ENCODE results near the gene SPAG9. TPM values are rescaled to one million over a fixed set of nuclear protein-coding genes. Genes with fewer than 3 reads are reported as not detected.

Gene SPAG9
- total RNA-seq, 2 donors from 2014 or later, result 50.4 to 127 TPM

GRCh38 chr17:51052235-51052634, 68.4 kb downstream of the SPAG9 start:
- no peak overlapping the region for H3K4me3 Mint-ChIP-seq
- H3K27ac Mint-ChIP-seq, result no peak overlapping the region
- no peak for ATAC-seq (replicated peaks)
- H3K27me3 Mint-ChIP-seq, result no peaks in the 10 kb centered on the region
- peaks cover 10% of the 10 kb centered on the region for H3K4me1 Mint-ChIP-seq
- no peaks in the 10 kb centered on the region for H3K9me3 Mint-ChIP-seq
- peaks cover 27% of the 10 kb centered on the region for H3K36me3 Mint-ChIP-seq (ENCODE audit: low read depth)

DNA sequence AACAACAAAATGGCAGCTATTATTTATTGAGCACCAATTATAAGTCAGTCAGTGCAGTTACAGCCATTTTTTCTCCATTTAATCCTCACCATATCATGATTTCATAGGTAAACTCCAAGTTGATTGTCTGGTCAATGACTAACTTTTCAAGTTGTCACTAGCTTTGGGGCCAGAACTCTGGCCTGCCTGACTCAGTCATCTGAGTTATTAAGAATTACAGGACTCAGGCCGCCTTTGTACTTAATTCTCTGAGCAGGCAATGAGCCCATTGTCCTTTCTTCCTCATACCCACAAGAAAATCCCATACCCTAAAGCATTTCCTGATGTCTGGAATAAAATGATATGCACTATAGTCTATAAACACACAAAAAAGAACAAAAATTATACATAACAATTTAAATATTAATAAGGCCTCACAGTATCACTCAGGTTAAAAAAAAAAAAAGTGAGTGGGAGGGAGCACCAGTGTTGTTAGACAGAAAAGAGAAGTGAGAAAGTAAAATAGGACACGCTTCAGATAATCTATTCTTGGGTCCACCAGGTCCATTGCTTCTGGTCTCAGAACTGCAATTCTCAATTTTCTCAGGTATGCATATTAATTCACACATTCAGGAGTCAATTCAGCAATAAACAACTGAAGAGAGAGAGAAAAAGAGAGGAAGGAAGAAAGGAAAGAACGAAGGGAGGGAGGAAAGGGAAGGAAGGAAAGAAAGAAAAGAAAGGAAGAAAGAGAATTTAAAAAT, 70.2 kb downstream of the SPAG9 start:
- Mint-ChIP-seq H3K4me1 (peaks cover 5% of the 10 kb centered on the region), H3K9me3 (no peaks in the 10 kb centered on the region), H3K4me3 (no peak overlapping the region), H3K36me3 (ENCODE audit: low read depth) (peaks cover 19% of the 10 kb centered on the region), H3K27me3 (no peaks in the 10 kb centered on the region), H3K27ac (no peak overlapping the region)
- ATAC-seq (replicated peaks), result no peak

- Mint-ChIP-seq H3K27me3 (no peaks in the 10 kb centered on the region), H3K36me3 (ENCODE audit: low read depth) (peaks cover 24% of the 10 kb centered on the region), H3K27ac (no peak overlapping the region), H3K9me3 (no peaks in the 10 kb centered on the region), H3K4me3 (no peak overlapping the region), H3K4me1 (peaks cover 5% of the 10 kb centered on the region)
- no peak for ATAC-seq (replicated peaks)
Observed at GRCh38 chr17:51046514-51047384, 73.9 kb downstream of the SPAG9 start.

- no peaks in the 10 kb centered on the region for H3K9me3 Mint-ChIP-seq
- peaks cover 30% of the 10 kb centered on the region for H3K36me3 Mint-ChIP-seq (ENCODE audit: low read depth)
- no peak overlapping the region for H3K27ac Mint-ChIP-seq
- no peak overlapping the region for H3K4me3 Mint-ChIP-seq
- peaks cover 5% of the 10 kb centered on the region for H3K4me1 Mint-ChIP-seq
- ATAC-seq (replicated peaks), result no peak
- H3K27me3 Mint-ChIP-seq, result no peaks in the 10 kb centered on the region
Observed at GRCh38 chr17:51046046-51046445, 74.6 kb downstream of the SPAG9 start.

- ATAC-seq (replicated peaks), result no peak
- Mint-ChIP-seq H3K36me3 (ENCODE audit: low read depth) (peaks cover 27% of the 10 kb centered on the region), H3K4me3 (no peak overlapping the region), H3K9me3 (no peaks in the 10 kb centered on the region), H3K27ac (no peak overlapping the region), H3K4me1 (peaks cover 2% of the 10 kb centered on the region), H3K27me3 (no peaks in the 10 kb centered on the region)
Observed at GRCh38 chr17:51045621-51046020, 75.0 kb downstream of the SPAG9 start.

- H3K9me3 Mint-ChIP-seq, result no peaks in the 10 kb centered on the region
- no peak for ATAC-seq (replicated peaks)
- no peaks in the 10 kb centered on the region for H3K27me3 Mint-ChIP-seq
- H3K4me3 Mint-ChIP-seq, result no peak overlapping the region
- H3K27ac Mint-ChIP-seq, result no peak overlapping the region
- H3K36me3 Mint-ChIP-seq (ENCODE audit: low read depth), result peaks cover 31% of the 10 kb centered on the region
- H3K4me1 Mint-ChIP-seq, result no peaks in the 10 kb centered on the region
Observed at GRCh38 chr17:51044976-51045375, 75.7 kb downstream of the SPAG9 start.

- Mint-ChIP-seq H3K4me1 (peaks cover 13% of the 10 kb centered on the region), H3K27ac (peak overlapping the region; percentile 5), H3K4me3 (no peak overlapping the region), H3K9me3 (no peaks in the 10 kb centered on the region), H3K27me3 (no peaks in the 10 kb centered on the region), H3K36me3 (ENCODE audit: low read depth) (peaks cover 76% of the 10 kb centered on the region)
- ATAC-seq (replicated peaks), result no peak
Observed at GRCh38 chr17:51036084-51036483, 84.6 kb downstream of the SPAG9 start.

GRCh38 chr17:51035431-51035830, 85.2 kb downstream of the SPAG9 start:
- H3K27ac Mint-ChIP-seq, result peak overlapping the region; percentile 5
- ATAC-seq (replicated peaks), result peak; percentile 21

DNA sequence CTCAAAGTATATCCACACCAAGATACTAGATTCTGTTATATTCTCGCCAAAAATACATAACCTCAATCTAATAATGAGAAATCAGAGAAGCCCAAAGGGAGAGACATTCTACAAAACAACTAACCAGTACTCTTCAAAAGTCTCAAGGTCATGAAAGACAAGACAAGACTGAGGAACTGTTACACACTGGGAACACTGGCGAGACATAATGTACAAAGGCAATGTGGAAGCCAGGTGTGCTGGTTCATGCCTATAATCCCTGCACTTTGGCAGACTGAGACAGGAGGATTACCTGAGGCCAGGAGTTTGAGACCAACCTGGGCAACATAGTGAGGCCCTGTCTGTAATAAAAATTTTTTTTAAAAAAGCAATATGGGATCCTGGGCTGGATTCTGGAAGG, 85.9 kb downstream of the SPAG9 start:
- peaks cover 22% of the 10 kb centered on the region for H3K4me1 Mint-ChIP-seq
- peak overlapping the region; percentile 49 for H3K27ac Mint-ChIP-seq
- ATAC-seq (replicated peaks), result no peak
- no peaks in the 10 kb centered on the region for H3K27me3 Mint-ChIP-seq
- H3K9me3 Mint-ChIP-seq, result no peaks in the 10 kb centered on the region
- no peak overlapping the region for H3K4me3 Mint-ChIP-seq
- peaks cover 77% of the 10 kb centered on the region for H3K36me3 Mint-ChIP-seq (ENCODE audit: low read depth)

More at GRCh38 chr17:51035431-51035830, 85.2 kb downstream of the SPAG9 start:
- Mint-ChIP-seq H3K27me3 (no peaks in the 10 kb centered on the region), H3K4me3 (no peak overlapping the region), H3K36me3 (ENCODE audit: low read depth) (peaks cover 81% of the 10 kb centered on the region), H3K9me3 (no peaks in the 10 kb centered on the region), H3K4me1 (peaks cover 16% of the 10 kb centered on the region)

- Mint-ChIP-seq H3K27me3 (no peaks in the 10 kb centered on the region), H3K4me3 (no peak overlapping the region), H3K9me3 (no peaks in the 10 kb centered on the region), H3K36me3 (ENCODE audit: low read depth) (peaks cover 68% of the 10 kb centered on the region), H3K4me1 (peaks cover 32% of the 10 kb centered on the region), H3K27ac (no peak overlapping the region)
- peak; percentile 31 for ATAC-seq (replicated peaks)
Observed at GRCh38 chr17:51032850-51033249, 87.8 kb downstream of the SPAG9 start.

GRCh38 chr17:51029568-51030463, 90.9 kb downstream of the SPAG9 start:
- Mint-ChIP-seq H3K27ac (peak overlapping the region; percentile 84), H3K4me1 (peaks cover 19% of the 10 kb centered on the region), H3K36me3 (ENCODE audit: low read depth) (peaks cover 54% of the 10 kb centered on the region), H3K27me3 (no peaks in the 10 kb centered on the region), H3K4me3 (peak overlapping the region; percentile 61), H3K9me3 (no peaks in the 10 kb centered on the region)
- ATAC-seq (replicated peaks), result peak; percentile 89

- ATAC-seq (replicated peaks), result no peak
Observed at GRCh38 chr17:51029142-51029541, 91.5 kb downstream of the SPAG9 start.

GRCh38 chr17:51028176-51028863, 92.3 kb downstream of the SPAG9 start:
- peak; percentile 40 for ATAC-seq (replicated peaks)
- Mint-ChIP-seq H3K27ac (no peak overlapping the region), H3K27me3 (no peaks in the 10 kb centered on the region), H3K4me1 (peaks cover 19% of the 10 kb centered on the region), H3K4me3 (peak overlapping the region; percentile 61), H3K9me3 (no peaks in the 10 kb centered on the region), H3K36me3 (ENCODE audit: low read depth) (peaks cover 53% of the 10 kb centered on the region)

More at GRCh38 chr17:51029142-51029541, 91.5 kb downstream of the SPAG9 start:
- Mint-ChIP-seq H3K36me3 (ENCODE audit: low read depth) (peaks cover 53% of the 10 kb centered on the region), H3K4me1 (peaks cover 19% of the 10 kb centered on the region), H3K27me3 (no peaks in the 10 kb centered on the region), H3K9me3 (no peaks in the 10 kb centered on the region), H3K4me3 (peak overlapping the region; percentile 61), H3K27ac (peak overlapping the region; percentile 84)

Measured in activated T-helper 17 cell treated with anti-CD3 and anti-CD28 coated beads, Interleukin-2, amount 50 U/mL, for 72 hours (primary cell).